Activated CD8-positive, alpha-beta memory T cell treated with anti-CD3 and anti-CD28 coated beads, Interleukin-2, amount 50 U/mL, for 4 hours (primary cell): ENCODE data around the gene PPP1R15A.
"Not testable (repeated sequence)": the region's sequence is repeated elsewhere in the genome, so short reads cannot be mapped to it uniquely, and the experiment has no call there.

Experiments
- DNase-seq: peaks from one replicate; pipeline ENCODE4 v3.0.0-alpha.2; 2020

The PPP1R15A gene

GRCh38 chr19:48915757-48916156 lies 43.5 kb downstream of the PPP1R15A start:
- DNase-seq: no peak

GRCh38 chr19:48918071-48918470 lies 45.9 kb downstream of the PPP1R15A start:
- DNase-seq: no peak

GRCh38 chr19:48918801-48919247 lies 46.6 kb downstream of the PPP1R15A start:
- no peak for DNase-seq

GRCh38 chr19:48919271-48919670 lies 47.0 kb downstream of the PPP1R15A start:
- DNase-seq: not testable (repeated sequence)

GRCh38 chr19:48920949-48921348 lies 48.7 kb downstream of the PPP1R15A start:
- DNase-seq: no peak

- no peak for DNase-seq
Observed at GRCh38 chr19:48921721-48922500, 49.7 kb downstream of the PPP1R15A start.

- DNase-seq: no peak
Observed at GRCh38 chr19:48922548-48923490, 50.6 kb downstream of the PPP1R15A start.

- no peak for DNase-seq
Observed at GRCh38 chr19:48925240-48925843, 53.1 kb downstream of the PPP1R15A start.
